ENCODE data around the gene SETSIP. TPM values are rescaled to one million over a fixed set of nuclear protein-coding genes. Genes with fewer than 3 reads are reported as not detected.

SETSIP gene
- total RNA-seq, 6 donors from 2014 or later: not detected

DNA sequence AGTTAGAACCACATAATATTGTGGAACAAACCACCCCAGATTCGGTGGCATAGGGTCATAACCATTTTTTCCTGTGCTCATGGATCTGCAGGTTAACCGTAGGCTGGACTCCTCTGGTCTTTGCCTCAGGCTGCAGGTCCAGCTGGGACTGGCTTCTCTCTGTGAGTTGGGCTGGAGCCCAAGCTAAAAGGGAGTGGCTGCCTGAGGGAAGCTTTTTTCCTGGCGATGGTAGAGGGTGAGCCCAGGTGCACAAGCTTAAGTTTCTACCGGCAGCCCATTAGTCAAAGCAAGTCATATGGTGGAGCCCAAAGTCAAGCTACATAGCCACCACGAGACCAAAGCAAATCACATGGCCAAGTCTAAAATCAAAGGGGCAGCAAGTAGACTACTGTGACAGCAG, 31.6 kb downstream of the SETSIP start:
- H3K4me3 ChIP-seq: no peak overlapping the region
- no peaks in the 10 kb centered on the region for H3K9me3 ChIP-seq
- no peak for DNase-seq
- no peaks in the 10 kb centered on the region for H3K4me1 ChIP-seq
- no peak overlapping the region for H3K27ac ChIP-seq
- no peaks in the 10 kb centered on the region for H3K27me3 ChIP-seq
- WGBS, 2 donors: 86 to 94% methylated on average over 5 of the region's 5 CpGs
- no peak for ATAC-seq (ENCODE audit: low FRiP score in 2 of 2)
- TF ChIP-seq POLR2A (IDR thresholded peaks at IDR 0.05) (no peak), EP300 (IDR thresholded peaks at IDR 0.05) (no peak), POLR2AphosphoS5 (IDR thresholded peaks at IDR 0.05) (no peak)
- TF ChIP-seq, protein P1, sequence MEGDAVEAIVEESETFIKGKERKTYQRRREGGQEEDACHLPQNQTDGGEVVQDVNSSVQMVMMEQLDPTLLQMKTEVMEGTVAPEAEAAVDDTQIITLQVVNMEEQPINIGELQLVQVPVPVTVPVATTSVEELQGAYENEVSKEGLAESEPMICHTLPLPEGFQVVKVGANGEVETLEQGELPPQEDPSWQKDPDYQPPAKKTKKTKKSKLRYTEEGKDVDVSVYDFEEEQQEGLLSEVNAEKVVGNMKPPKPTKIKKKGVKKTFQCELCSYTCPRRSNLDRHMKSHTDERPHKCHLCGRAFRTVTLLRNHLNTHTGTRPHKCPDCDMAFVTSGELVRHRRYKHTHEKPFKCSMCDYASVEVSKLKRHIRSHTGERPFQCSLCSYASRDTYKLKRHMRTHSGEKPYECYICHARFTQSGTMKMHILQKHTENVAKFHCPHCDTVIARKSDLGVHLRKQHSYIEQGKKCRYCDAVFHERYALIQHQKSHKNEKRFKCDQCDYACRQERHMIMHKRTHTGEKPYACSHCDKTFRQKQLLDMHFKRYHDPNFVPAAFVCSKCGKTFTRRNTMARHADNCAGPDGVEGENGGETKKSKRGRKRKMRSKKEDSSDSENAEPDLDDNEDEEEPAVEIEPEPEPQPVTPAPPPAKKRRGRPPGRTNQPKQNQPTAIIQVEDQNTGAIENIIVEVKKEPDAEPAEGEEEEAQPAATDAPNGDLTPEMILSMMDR (IDR thresholded peaks at IDR 0.05): no peak
- no peaks in the 10 kb centered on the region for H3K36me3 ChIP-seq

DNA sequence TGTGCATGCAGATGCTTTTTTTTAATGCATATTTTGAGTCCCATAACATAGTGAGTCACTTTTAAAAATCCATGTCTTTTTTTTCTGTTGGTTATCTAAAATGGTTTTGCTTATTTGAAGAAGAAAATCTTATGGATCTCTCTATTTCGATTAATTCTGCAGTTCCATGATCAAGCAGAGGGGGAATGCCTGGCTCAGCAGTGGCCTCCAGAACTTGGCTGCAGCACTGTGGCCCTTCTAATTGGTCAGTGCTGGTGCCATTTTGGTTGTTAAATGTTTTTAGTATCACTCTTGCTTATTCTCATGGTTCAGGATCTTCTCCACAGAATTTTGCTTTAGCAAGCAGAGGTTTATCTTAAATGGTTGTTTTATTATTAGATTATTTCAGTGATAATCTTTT, 34.2 kb downstream of the SETSIP start:
- ATAC-seq (ENCODE audit: low FRiP score in 2 of 2) (no peak), DNase-seq (no peak)
- no peak overlapping the region for H3K4me3 ChIP-seq
- H3K9me3 ChIP-seq: no peaks in the 10 kb centered on the region
- 88 to 100% methylated on average over 1 of the region's 1 CpG for WGBS, 2 donors
- no peaks in the 10 kb centered on the region for H3K27me3 ChIP-seq
- H3K4me1 ChIP-seq: no peaks in the 10 kb centered on the region
- no peaks in the 10 kb centered on the region for H3K36me3 ChIP-seq
- TF ChIP-seq POLR2AphosphoS5 (IDR thresholded peaks at IDR 0.05) (no peak), EP300 (IDR thresholded peaks at IDR 0.05) (no peak), POLR2A (IDR thresholded peaks at IDR 0.05) (no peak)
- TF ChIP-seq, protein P1 (IDR thresholded peaks at IDR 0.05): no peak
- no peak overlapping the region for H3K27ac ChIP-seq

DNA sequence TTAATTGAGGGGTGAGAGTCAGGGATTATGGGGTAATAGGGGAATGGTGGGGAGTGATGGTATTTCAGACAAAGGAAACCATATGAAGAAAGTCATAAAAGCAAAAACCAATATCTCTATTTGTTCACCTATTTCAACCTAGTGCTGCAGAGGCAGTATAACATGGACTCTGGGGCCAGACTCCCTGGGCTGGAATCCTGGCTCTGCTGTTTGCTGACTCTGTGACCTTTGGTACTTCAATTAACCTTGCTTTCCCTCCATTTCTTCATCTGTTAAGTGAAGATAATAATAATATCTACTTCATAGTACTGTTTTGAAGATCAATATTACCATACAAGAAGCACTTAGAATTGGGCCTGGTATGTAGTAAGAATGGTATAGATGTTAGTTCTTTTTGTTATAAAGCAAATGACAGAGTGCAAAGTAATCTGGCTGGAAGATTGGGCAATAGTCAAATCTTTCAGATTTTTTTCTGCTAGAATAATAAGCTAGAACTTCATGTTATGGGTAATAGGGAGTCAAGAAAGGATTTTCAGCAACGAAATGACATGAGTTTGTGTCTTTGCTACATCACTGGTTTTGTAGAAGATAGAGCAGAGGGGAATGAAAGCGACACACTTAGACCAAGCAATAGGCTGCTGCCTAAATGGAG, 36.4 kb downstream of the SETSIP start:
- Histone ChIP-seq H3K27ac (no peak overlapping the region), H3K27me3 (no peaks in the 10 kb centered on the region), H3K4me3 (no peak overlapping the region), H3K9me3 (no peaks in the 10 kb centered on the region), H3K36me3 (no peaks in the 10 kb centered on the region), H3K4me1 (no peaks in the 10 kb centered on the region)
- 83 to 87% methylated on average over 2 of the region's 2 CpGs for WGBS, 2 donors
- no peak for ATAC-seq (ENCODE audit: low FRiP score in 2 of 2)
- DNase-seq: no peak
- TF ChIP-seq EP300 (IDR thresholded peaks at IDR 0.05) (no peak), POLR2A (IDR thresholded peaks at IDR 0.05) (no peak), POLR2AphosphoS5 (IDR thresholded peaks at IDR 0.05) (no peak)
- TF ChIP-seq, protein P1 (IDR thresholded peaks at IDR 0.05): no peak

DNA sequence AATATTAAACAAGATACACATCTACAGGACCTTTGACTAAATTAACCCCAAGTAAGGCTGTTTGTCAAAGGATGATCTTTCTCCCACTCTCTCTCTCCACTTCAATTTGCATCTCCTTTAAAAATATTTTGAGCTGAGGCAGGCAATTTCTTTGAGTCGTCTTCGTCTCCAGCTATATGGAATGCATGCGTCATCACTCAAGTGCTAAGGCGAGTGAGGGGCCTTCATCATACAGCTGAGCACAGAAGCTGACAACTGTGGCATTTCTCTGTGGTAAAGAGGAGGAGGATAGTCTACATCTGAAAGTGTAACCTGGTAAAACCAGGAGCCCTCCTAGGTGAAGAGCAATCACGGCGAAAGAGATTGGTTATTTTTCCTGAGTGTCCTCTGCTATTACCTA, 37.8 kb downstream of the SETSIP start:
- TF ChIP-seq, protein P1 (IDR thresholded peaks at IDR 0.05): no peak
- TF ChIP-seq POLR2AphosphoS5 (IDR thresholded peaks at IDR 0.05) (no peak), EP300 (IDR thresholded peaks at IDR 0.05) (no peak), POLR2A (IDR thresholded peaks at IDR 0.05) (no peak)
- H3K27ac ChIP-seq: no peak overlapping the region
- WGBS, 2 donors: 70 to 86% methylated on average over 6 of the region's 6 CpGs
- H3K4me1 ChIP-seq: no peaks in the 10 kb centered on the region
- H3K36me3 ChIP-seq: no peaks in the 10 kb centered on the region
- ATAC-seq (ENCODE audit: low FRiP score in 2 of 2): no peak
- no peaks in the 10 kb centered on the region for H3K9me3 ChIP-seq
- no peaks in the 10 kb centered on the region for H3K27me3 ChIP-seq
- H3K4me3 ChIP-seq: no peak overlapping the region
- DNase-seq: no peak
